Ovary (tissue), 9 donors: ENCODE results near the gene CASP10. TPM values are rescaled to one million over a fixed set of nuclear protein-coding genes. Genes with fewer than 3 reads are reported as not detected.

Source experiments
- DNase-seq, 5 donors: peaks; one replicate each; pipeline ENCODE4 v3.0.0-alpha.2; 2019 to 2020
- H3K27ac ChIP-seq, 2 donors: fragments of 200-600 bp; one replicate each; pipeline versions ENCODE4 v1.5.1 to v1.8.0; 2019 to 2022
- H3K27me3 ChIP-seq: fragments of 200-600 bp; one replicate; pipeline ENCODE4 v1.8.0; 2022
- H3K36me3 ChIP-seq: fragments of 200-600 bp; sonication (generic); one replicate; pipeline ENCODE4 v1.5.1; 2019
- H3K4me1 ChIP-seq: one replicate; pipeline ENCODE4 v1.8.1; 2013; ENCODE audit warnings: mild to moderate bottlenecking, moderate library complexity; ENCODE audit not compliant: insufficient read depth
- H3K4me3 ChIP-seq: fragments of 200-600 bp; sonication (generic); one replicate; pipeline ENCODE4 v1.5.1; 2017
- H3K9me3 ChIP-seq, 2 donors: fragments of 200-600 bp in 1 of 2; sonication (generic) in 1 of 2; one replicate each; pipeline versions ENCODE4 v1.5.1 to v1.8.1; 2013 to 2019; ENCODE audit warnings: mild to moderate bottlenecking in 1 of 2, moderate library complexity in 1 of 2
- EP300 ChIP-seq: sonication (generic); formaldehyde crosslinking; IDR thresholded peaks from one replicate; pipeline ENCODE4 v1.6.1; 2017; ENCODE audit warnings: antibody characterized with exemption
- POLR2A ChIP-seq: fragments of 450-650 bp; IDR thresholded peaks from one replicate; pipeline ENCODE4 v1.6.1; 2017; ENCODE audit warnings: antibody characterized with exemption, mild to moderate bottlenecking, moderate library complexity
- WGBS, 3 donors: extraction: QIAGEN DNeasy Blood & Tissue Kit in 1 of 3; methylation state at CpG; one replicate each; pipeline versions ENCODE4 v1.1.5 to v1.1.7; 2013 to 2017; 5-methylcytosine and 5-hydroxymethylcytosine counted together
- intact Hi-C, 4 donors: fragments of 100-400 bp; cut with DNase I; formaldehyde crosslinking; loops; one replicate each; pipeline versions ENCODE4 v1.11.0 to v1.15.1; 2022 to 2023
- polyA plus RNA-seq, 2 donors: library from polyadenylated mRNA; stranded (reverse); fragments of 200-250 nt in 1 of 2; fragments of 350-450 nt in 1 of 2; fragmentation: Illumina TruSeq in 1 of 2; extraction: RNeasy Lipid Tissue Mini Kit (QIAGEN cat#74804) in 1 of 2; gene quantifications; one replicate each; pipeline ENCODE4 v1.2.3, GENCODE V29; 2013 to 2014
- total RNA-seq, 7 donors: library from RNA; depleted of rRNA in 2 of 7; stranded (reverse); fragments of >200 nt in 2 of 7; fragmentation: NEBNext Ultra II Directional in 3 of 7; extraction: Animal tissue kit (Norgen Biotek cat#: 25700) in 3 of 7; gene quantifications; one replicate each; pipeline versions ENCODE4 v1.1.0 to v1.2.4, GENCODE V29; 2016 to 2023
- TF ChIP-seq, protein P1 (sequence below), 3 donors: fragments of 450-650 bp in 2 of 3; fragments of 200-600 bp in 1 of 3; IDR thresholded peaks; one replicate each; pipeline versions ENCODE4 v1.5.1 to v1.8.0; 2016 to 2022; ENCODE audit warnings: antibody characterized with exemption in 3 of 3, mild to moderate bottlenecking in 1 of 3
- donor health status: DM: no; HTN: no; CAD: no; lungs with moderate emphysema.
- donor health status: DM: no; HTN: no; CAD: no.
- donor health status: Bipolar disorder and iron deficiency.
- donor health status: DM: yes; HTN: yes; CAD: no.
- donor health status: DM: no; HTN: no; CAD: no.
- donor health status: DM: yes; HTN: yes; CAD: no.

The CASP10 gene
- total and polyA plus RNA-seq, 9 donors = 2.1 to 19.0 (median 3.8) TPM

DNA sequence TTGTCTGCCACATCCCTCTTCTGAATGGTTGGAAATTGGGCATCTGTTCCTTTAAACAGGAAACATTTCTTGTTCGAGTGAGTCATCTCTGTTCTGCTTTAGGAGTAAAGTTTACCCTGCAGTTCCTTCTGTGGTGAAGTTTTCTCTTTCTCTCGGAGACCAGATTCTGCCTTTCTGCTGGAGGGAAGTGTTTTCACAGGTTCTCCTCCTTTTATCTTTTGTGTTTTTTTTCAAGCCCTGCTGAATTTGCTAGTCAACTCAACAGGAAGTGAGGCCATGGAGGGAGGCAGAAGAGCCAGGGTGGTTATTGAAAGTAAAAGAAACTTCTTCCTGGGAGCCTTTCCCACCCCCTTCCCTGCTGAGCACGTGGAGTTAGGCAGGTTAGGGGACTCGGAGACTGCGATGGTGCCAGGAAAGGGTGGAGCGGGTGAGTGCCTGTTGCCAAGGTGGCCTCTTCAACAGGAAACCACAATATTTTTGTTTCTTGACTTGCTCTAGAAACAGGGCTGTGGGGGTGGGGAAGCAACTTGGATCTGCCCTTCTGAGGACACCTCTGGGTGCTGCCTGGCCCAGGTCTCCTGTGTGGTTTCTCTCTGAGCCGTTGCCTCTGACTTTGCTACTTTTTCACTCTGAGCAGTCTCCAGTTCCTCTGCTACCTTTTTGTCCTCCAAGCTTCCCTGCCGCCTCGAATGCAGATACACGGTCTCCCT is 75.2 kb downstream of the CASP10 start:
- peak; percentile 45 to 64 (median 53) for DNase-seq
- intact Hi-C loops = no loop called here
- WGBS, 3 donors = 0% methylated on average over 10 of the region's 10 CpGs

DNA sequence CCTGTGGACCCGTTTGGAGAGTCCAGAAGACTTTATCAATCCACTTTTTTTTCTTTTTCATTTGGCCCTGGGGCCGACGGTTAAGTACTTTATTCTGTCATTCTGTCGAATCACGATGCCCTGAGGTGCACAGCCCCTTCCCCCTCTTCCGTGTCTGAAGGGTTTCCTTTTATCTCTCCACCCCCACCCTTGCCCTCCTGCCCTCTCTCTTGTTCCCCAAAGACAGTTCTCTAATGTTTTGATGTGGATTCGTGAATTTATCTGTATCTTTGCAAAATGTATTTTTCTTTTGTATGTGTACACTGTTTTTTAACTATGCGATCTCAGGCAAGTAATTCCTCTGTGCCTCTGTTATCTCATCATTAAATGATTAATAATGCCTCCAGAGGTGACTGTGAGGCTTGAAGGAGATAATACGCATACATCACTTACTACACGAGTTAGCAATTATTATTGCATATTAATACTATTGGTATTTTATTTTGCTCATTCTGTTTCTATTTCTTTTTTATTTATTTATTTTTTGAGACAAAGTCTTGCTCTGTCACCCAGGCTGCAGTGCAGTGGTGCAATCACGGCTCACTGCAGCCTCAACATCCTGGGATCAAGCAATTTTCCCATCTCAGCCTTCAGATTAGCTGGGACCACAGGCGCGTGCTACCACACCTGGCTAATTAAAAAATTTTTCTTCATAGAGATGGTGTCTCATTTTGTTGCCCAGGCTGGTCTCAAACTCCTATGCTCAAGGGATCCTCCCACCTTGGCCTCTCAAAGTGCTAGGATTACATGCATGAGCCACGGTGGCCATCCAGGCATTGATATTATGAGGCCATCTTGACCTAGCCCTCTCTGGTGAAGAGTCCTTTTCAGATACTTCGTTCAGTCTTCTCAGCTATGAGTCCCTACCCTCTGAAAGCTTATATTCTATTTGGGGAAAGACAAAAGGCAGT is 76.0 kb downstream of the CASP10 start:
- Histone ChIP-seq H3K27me3 (no peaks in the 10 kb centered on the region), H3K4me3 (peak overlapping the region; percentile 72), H3K9me3 (no peaks in the 10 kb centered on the region), H3K36me3 (no peaks in the 10 kb centered on the region), H3K27ac (peak overlapping the region; percentile 37 to 78), H3K4me1 (peaks cover 9% of the 10 kb centered on the region)
- TF ChIP-seq POLR2A = no peak
- TF ChIP-seq EP300 = no peak
- TF ChIP-seq, protein P1, sequence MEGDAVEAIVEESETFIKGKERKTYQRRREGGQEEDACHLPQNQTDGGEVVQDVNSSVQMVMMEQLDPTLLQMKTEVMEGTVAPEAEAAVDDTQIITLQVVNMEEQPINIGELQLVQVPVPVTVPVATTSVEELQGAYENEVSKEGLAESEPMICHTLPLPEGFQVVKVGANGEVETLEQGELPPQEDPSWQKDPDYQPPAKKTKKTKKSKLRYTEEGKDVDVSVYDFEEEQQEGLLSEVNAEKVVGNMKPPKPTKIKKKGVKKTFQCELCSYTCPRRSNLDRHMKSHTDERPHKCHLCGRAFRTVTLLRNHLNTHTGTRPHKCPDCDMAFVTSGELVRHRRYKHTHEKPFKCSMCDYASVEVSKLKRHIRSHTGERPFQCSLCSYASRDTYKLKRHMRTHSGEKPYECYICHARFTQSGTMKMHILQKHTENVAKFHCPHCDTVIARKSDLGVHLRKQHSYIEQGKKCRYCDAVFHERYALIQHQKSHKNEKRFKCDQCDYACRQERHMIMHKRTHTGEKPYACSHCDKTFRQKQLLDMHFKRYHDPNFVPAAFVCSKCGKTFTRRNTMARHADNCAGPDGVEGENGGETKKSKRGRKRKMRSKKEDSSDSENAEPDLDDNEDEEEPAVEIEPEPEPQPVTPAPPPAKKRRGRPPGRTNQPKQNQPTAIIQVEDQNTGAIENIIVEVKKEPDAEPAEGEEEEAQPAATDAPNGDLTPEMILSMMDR (IDR thresholded peaks at IDR 0.05) = no peak
- intact Hi-C loops = no loop called here
- WGBS, 3 donors = 27 to 29% (median 28%) methylated on average over 15 of the region's 15 CpGs
- DNase-seq = no peak

More for the DNA sequence above, 75.2 kb downstream of the CASP10 start:
- TF ChIP-seq POLR2A = no peak
- TF ChIP-seq, protein P1 (IDR thresholded peaks at IDR 0.05) = no peak
- no peak for TF ChIP-seq EP300
- peak overlapping the region; percentile 37 to 78 for H3K27ac ChIP-seq
- peaks cover 9% of the 10 kb centered on the region for H3K4me1 ChIP-seq
- no peaks in the 10 kb centered on the region for H3K9me3 ChIP-seq
- H3K4me3 ChIP-seq = peak overlapping the region; percentile 72
- H3K36me3 ChIP-seq = no peaks in the 10 kb centered on the region
- no peaks in the 10 kb centered on the region for H3K27me3 ChIP-seq

DNA sequence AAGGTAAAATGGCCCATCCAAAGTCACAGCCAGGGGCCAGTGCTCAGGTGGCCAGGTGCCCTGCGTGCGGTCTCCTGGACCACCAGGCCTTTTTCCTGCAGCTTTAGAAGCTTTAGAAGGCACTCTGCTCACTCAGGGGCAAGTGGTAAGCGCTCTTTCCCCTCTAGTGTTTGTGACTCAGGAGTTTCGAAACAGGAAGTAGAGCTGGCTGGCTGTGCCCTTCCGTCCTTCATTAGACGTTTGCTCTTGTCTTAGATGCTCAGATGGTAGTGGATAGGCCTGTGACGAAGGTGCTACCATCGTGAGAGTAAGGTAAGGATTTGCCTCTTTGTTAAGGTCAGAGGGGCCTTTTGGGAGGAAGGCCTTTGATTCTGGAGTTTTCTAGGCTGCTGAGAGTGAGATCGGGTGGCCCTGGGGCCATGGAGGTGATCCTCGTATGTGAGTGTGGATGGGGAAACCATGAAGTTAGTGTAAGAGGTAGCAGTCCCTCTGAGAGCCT is 77.4 kb downstream of the CASP10 start, which contains the start of gene CASP8:
Gene CASP8 (plus strand): TSS at position 235 of the 499 bp plus-strand sequence. CDS start 5,951 bp downstream, outside the sequence.
- no peak within 1 kb of the TSS for H3K27ac ChIP-seq
- 85 to 89% (median 87%) methylated on average over 10 of the region's 10 CpGs for WGBS, 3 donors
- TF ChIP-seq, protein P1 (IDR thresholded peaks at IDR 0.05) = no peak
- TF ChIP-seq POLR2A (no peak), EP300 (no peak)
- H3K36me3 ChIP-seq = no peaks in the 10 kb centered on the region
- H3K4me1 ChIP-seq = peaks cover 7% of the 10 kb centered on the region
- peak in 1 of 5 donors; percentile 22 for DNase-seq
- intact Hi-C loops = no loop called here
- H3K4me3 ChIP-seq = no peak within 1 kb of the TSS
- H3K27me3 ChIP-seq = no peaks in the 10 kb centered on the region
- no peaks in the 10 kb centered on the region for H3K9me3 ChIP-seq

DNA sequence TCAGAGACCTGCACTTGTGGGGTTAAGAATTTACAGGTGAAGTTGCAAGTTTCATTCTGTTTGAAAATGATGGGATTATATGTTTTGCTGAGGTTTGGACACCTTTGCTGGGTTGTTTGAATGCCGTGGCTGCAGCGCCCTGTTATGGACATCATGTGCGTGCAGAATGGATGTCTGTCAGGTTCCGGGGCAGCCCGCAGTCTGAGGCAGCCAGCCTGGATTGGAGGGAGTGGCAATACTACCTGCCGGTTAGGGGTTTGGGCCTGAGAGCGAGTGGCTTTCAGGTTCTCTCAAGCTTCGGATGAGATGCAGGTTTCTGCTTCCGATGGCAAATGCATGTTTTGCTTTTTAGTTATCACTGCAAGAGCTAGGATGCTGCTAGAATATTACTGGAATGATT is 78.5 kb downstream of the CASP10 start:
- intact Hi-C loops = no loop called here
- no peak overlapping the region for H3K27ac ChIP-seq

More for the DNA sequence above, 78.5 kb downstream of the CASP10 start:
- DNase-seq = no peak
- Histone ChIP-seq H3K9me3 (no peaks in the 10 kb centered on the region), H3K4me3 (no peak overlapping the region), H3K4me1 (peaks cover 7% of the 10 kb centered on the region), H3K36me3 (no peaks in the 10 kb centered on the region), H3K27me3 (no peaks in the 10 kb centered on the region)
- TF ChIP-seq POLR2A (no peak), EP300 (no peak)
- TF ChIP-seq, protein P1 (IDR thresholded peaks at IDR 0.05) = no peak
- WGBS, 3 donors = 79 to 85% (median 81%) methylated on average over 9 of the region's 9 CpGs
